GM23248 (cell line): ENCODE measurements around the gene SMARCB1.

Experiments used
- EZH2 ChIP-seq: fragments of 200-600 bp; sonication (generic); IDR thresholded peaks from 2 replicates; pipeline ENCODE4 v1.6.1; 2018; ENCODE audit warnings: antibody characterized with exemption, mild to moderate bottlenecking; ENCODE audit not compliant: insufficient read depth, poor library complexity, severe bottlenecking
- EZH2phosphoT487 ChIP-seq: fragments of 200-600 bp; sonication (generic); IDR thresholded peaks from 2 replicates; pipeline ENCODE4 v1.6.1; 2018; ENCODE audit warnings: antibody characterized with exemption, moderate library complexity, mild to moderate bottlenecking, low read depth; ENCODE audit not compliant: insufficient read depth

DNA sequence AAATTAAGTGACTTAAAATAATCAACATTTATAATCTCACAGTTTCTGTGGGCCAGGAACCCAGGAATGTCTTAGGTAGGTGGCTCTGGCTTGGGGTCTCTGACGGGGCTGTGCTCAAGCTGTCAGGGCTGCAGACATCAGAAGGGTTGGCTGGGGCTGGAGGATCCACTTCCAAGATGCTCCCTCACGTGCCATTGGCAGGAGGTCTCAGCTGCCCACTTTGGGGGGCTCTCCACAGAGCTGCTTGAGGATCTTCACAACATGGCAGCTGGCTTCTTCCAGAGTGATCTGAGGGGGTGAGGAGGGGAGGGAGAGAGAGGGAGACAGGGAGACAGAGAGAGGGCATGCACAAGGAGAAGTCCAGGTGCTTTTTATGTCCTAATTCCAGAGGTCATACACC lies 89.0 kb downstream of the SMARCB1 start:
- TF ChIP-seq EZH2phosphoT487 (no peak), EZH2 (no peak)
